GM23338 (cell line): Measurements from ENCODE around the gene PTPRF. TPM values are rescaled to one million over a fixed set of nuclear protein-coding genes. Genes with fewer than 3 reads are reported as not detected.

Experiments used
- ATAC-seq: fragments of 200-7000 bp; cut with Tn5 transposase; 3 replicates; pipeline ENCODE4 v1.9.1; 2020
- DNase-seq: peaks from one replicate; pipeline ENCODE4 v3.0.0-alpha.2; 2015; ENCODE audit warnings: low spot score
- H2AFZ ChIP-seq: fragments of 200-600 bp; sonication (generic); 2 replicates; pipeline ENCODE4 v1.8.0; 2016; ENCODE audit warnings: antibody characterized with exemption, mild to moderate bottlenecking, moderate library complexity
- H3F3A ChIP-seq: fragments of 200-600 bp; sonication (generic); replicated peaks from 2 replicates; pipeline ENCODE4 v1.8.0; 2017; ENCODE audit warnings: antibody characterized with exemption, mixed run types, low read depth
- H3K27ac ChIP-seq: fragments of 200-600 bp; sonication (generic); 2 replicates; pipeline ENCODE4 v1.6.1; 2016; ENCODE audit warnings: low read depth
- H3K27me3 ChIP-seq: fragments of 200-600 bp; sonication (generic); 2 replicates; pipeline ENCODE4 v1.8.0; 2016; ENCODE audit warnings: mild to moderate bottlenecking, mixed run types, moderate library complexity; ENCODE audit not compliant: insufficient read depth
- H3K36me3 ChIP-seq: fragments of 200-600 bp; sonication (generic); 2 replicates; pipeline ENCODE4 v1.8.0; 2016; ENCODE audit warnings: mild to moderate bottlenecking; ENCODE audit not compliant: insufficient read depth
- H3K4me1 ChIP-seq: fragments of 200-600 bp; sonication (generic); 2 replicates; pipeline ENCODE4 v1.8.0; 2016; ENCODE audit warnings: mild to moderate bottlenecking, moderate library complexity; ENCODE audit not compliant: insufficient read depth
- H3K4me2 ChIP-seq: fragments of 200-600 bp; sonication (generic); 2 replicates; pipeline ENCODE4 v1.7.1; 2017; ENCODE audit warnings: mixed run types
- H3K4me3 ChIP-seq: fragments of 200-600 bp; sonication (generic); 2 replicates; pipeline ENCODE4 v1.6.1; 2016; ENCODE audit warnings: mixed run types
- H3K79me2 ChIP-seq: fragments of 200-600 bp; sonication (generic); replicated peaks from 2 replicates; pipeline ENCODE4 v1.8.0; 2017; ENCODE audit warnings: mild to moderate bottlenecking; ENCODE audit not compliant: insufficient read depth
- H3K9me2 ChIP-seq: fragments of 200-600 bp; sonication (generic); 2 replicates; pipeline ENCODE4 v1.8.0; 2017; ENCODE audit not compliant: insufficient read depth
- H4K20me1 ChIP-seq: fragments of 200-600 bp; sonication (generic); replicated peaks from 2 replicates; pipeline ENCODE4 v1.8.0; 2017; ENCODE audit warnings: mild to moderate bottlenecking; ENCODE audit not compliant: insufficient read depth
- H3K27ac Mint-ChIP-seq: 2 replicates; pipeline ENCODE4 v1.8.0; 2020; ENCODE audit warnings: inconsistent platforms, mild to moderate bottlenecking, moderate library complexity, mixed read lengths
- H3K27me3 Mint-ChIP-seq: 3 replicates; pipeline ENCODE4 v1.8.0; 2022; ENCODE audit warnings: low read depth, mild to moderate bottlenecking, moderate library complexity, mixed read lengths, inconsistent platforms; ENCODE audit not compliant: insufficient read depth, poor library complexity
- H3K36me3 Mint-ChIP-seq: 3 replicates; pipeline ENCODE4 v1.8.0; 2021; ENCODE audit warnings: low read depth, mild to moderate bottlenecking, inconsistent platforms, moderate library complexity, mixed read lengths
- H3K4me1 Mint-ChIP-seq: 3 replicates; pipeline ENCODE4 v1.8.0; 2020; ENCODE audit warnings: mild to moderate bottlenecking, inconsistent platforms, mixed read lengths
- H3K4me3 Mint-ChIP-seq: 3 replicates; pipeline ENCODE4 v1.8.0; 2021; ENCODE audit warnings: moderate library complexity, mild to moderate bottlenecking, inconsistent platforms, mixed read lengths
- H3K9me3 Mint-ChIP-seq: 3 replicates; pipeline ENCODE4 v1.8.0; 2020; ENCODE audit warnings: moderate library complexity, mild to moderate bottlenecking, inconsistent platforms, mixed read lengths
- CREB1 ChIP-seq: fragments of 250-450 bp; sonication (Bioruptor Pico); IDR thresholded peaks from 2 replicates; pipeline ENCODE4 v1.5.0; 2020; ENCODE audit warnings: low read depth, mild to moderate bottlenecking, moderate library complexity
- CTCF ChIP-seq, 2 experiments: fragments of 200-600 bp in 1 of 2; sonication (generic) in 1 of 2; conservative IDR thresholded peaks; 2 replicates each; pipeline versions ENCODE4 v1.5.1 to v1.6.1; 2016 to 2017; ENCODE audit warnings: antibody characterized with exemption in 2 of 2, low read depth in 2 of 2, mild to moderate bottlenecking in 2 of 2, moderate library complexity in 1 of 2
- ETS1 ChIP-seq: IDR thresholded peaks from 2 replicates; pipeline ENCODE4 v1.6.1; 2016; ENCODE audit warnings: antibody characterized with exemption
- EZH2 ChIP-seq: fragments of 200-600 bp; sonication (generic); IDR thresholded peaks from one replicate; pipeline ENCODE4 v1.8.0; 2017; ENCODE audit warnings: antibody characterized with exemption, mild to moderate bottlenecking, low read depth; ENCODE audit not compliant: unreplicated experiment
- EZH2phosphoT487 ChIP-seq: fragments of 200-600 bp; sonication (generic); IDR thresholded peaks from one replicate; pipeline ENCODE4 v1.8.1; 2018; ENCODE audit warnings: antibody characterized with exemption; ENCODE audit not compliant: unreplicated experiment
- JUNB ChIP-seq: IDR thresholded peaks from one replicate; pipeline ENCODE4 v1.6.1; 2016; ENCODE audit warnings: antibody characterized with exemption; ENCODE audit not compliant: unreplicated experiment
- POLR2AphosphoS5 ChIP-seq: IDR thresholded peaks from 2 replicates; pipeline ENCODE4 v1.6.1; 2016; ENCODE audit warnings: antibody characterized with exemption, low read depth
- REST ChIP-seq: IDR thresholded peaks from one replicate; pipeline ENCODE4 v1.6.1; 2018; ENCODE audit warnings: antibody characterized with exemption; ENCODE audit not compliant: unreplicated experiment
- STAT1 ChIP-seq: IDR thresholded peaks from one replicate; pipeline ENCODE4 v1.6.1; 2016; ENCODE audit warnings: antibody characterized with exemption; ENCODE audit not compliant: unreplicated experiment
- ZNF114 ChIP-seq: fragments of 250-450 bp; sonication (Bioruptor Pico); IDR thresholded peaks from 2 replicates; pipeline ENCODE4 v1.5.0; 2020; ENCODE audit warnings: mild to moderate bottlenecking, moderate library complexity
- ZNF462 ChIP-seq: fragments of 250-450 bp; sonication (Bioruptor Pico); IDR thresholded peaks from 2 replicates; pipeline ENCODE4 v1.5.0; 2020; ENCODE audit warnings: mild to moderate bottlenecking, moderate library complexity
- polyA plus RNA-seq: library from polyadenylated mRNA; unstranded; fragments of >200 nt; fragmentation: Nextera tagmentation; extraction: Ambion mirVana; gene quantifications from 2 replicates; pipeline ENCODE4 v1.2.1, GENCODE V29; 2016
- total RNA-seq: library from RNA; depleted of rRNA; stranded (reverse); fragments of >200 nt; shearing (Covaris generic); gene quantifications from 2 replicates; pipeline ENCODE4 v1.2.3, GENCODE V29; 2014

Gene PTPRF
- total and polyA plus RNA-seq, 2 experiments from 2014 or later = 52.4 to 173 TPM

GRCh38 chr1:43622901-43623780, 92.5 kb downstream of the PTPRF start:
- peaks cover 44% of the 10 kb centered on the region for H3K36me3 Mint-ChIP-seq
- no peak overlapping the region for H3K4me2 ChIP-seq
- H2AFZ ChIP-seq = no peak overlapping the region
- no peaks in the 10 kb centered on the region for H3K9me3 Mint-ChIP-seq
- no peak for DNase-seq
- ATAC-seq = no peak
- no peak overlapping the region for H3K27ac ChIP-seq
- no peaks in the 10 kb centered on the region for H3K4me1 Mint-ChIP-seq
- H3K9me2 ChIP-seq = no peaks in the 10 kb centered on the region
- TF ChIP-seq JUNB (no peak), CREB1 (CRISPR knock-in tag) (no peak), ZNF114 (no peak), ZNF462 (CRISPR knock-in tag) (no peak), EZH2 (no peak), ETS1 (no peak), REST (no peak), CTCF (conservative IDR thresholded peaks at IDR 0.05; ENCODE audit: low read depth in 2 of 2) (no peak), EZH2phosphoT487 (no peak), POLR2AphosphoS5 (no peak), STAT1 (no peak)
- H3K27me3 ChIP-seq = no peaks in the 10 kb centered on the region
- H3K4me3 ChIP-seq = no peak overlapping the region
- H3K4me3 Mint-ChIP-seq = no peak overlapping the region
- H3K27me3 Mint-ChIP-seq = peaks cover 9% of the 10 kb centered on the region
- no peaks in the 10 kb centered on the region for H3K79me2 ChIP-seq
- no peaks in the 10 kb centered on the region for H3K4me1 ChIP-seq
- H4K20me1 ChIP-seq = 0 out of 2 replicates have a peak, but pooled peaks cover 4% of the 10 kb centered on the region
- H3K36me3 ChIP-seq = peaks cover 13% of the 10 kb centered on the region; the same call in 1 of the 2 replicates
- no peak overlapping the region for H3K27ac Mint-ChIP-seq
- no peaks in the 10 kb centered on the region for H3F3A ChIP-seq
